ENCODE measurements around the gene TFB1M. TPM values are rescaled to one million over a fixed set of nuclear protein-coding genes. Genes with fewer than 3 reads are reported as not detected.

Gene TFB1M
- total and polyA plus RNA-seq, 9 of the 15 experiments (the other 6 are each of a cell fraction or from before 2014, with no cell fraction given) = 34.6 to 145 (median 40.4) TPM

DNA sequence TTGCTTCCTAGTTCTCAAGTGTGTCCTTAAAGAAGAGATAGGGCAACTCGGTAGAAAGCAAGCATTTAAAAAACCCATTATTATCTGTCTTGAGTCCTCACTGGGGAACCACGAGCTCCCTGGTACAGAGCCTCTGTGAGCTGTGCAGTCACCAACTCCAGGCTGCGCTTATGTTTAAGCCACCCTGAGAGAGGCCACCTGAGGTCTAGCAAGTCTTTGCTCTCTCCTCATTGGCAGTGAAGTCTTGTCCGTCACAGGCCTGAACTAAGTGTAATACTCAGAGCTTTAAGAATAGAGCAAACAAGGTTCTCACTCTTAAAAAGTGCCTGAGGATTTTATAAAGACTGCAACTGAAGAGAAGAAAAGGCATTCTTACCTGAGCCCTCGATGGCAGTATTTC, 54.4 kb downstream of the TFB1M start:
- Histone ChIP-seq H3K4me3 (no peak overlapping the region), H2AFZ (ENCODE audit: low read depth, low read length) (no peak overlapping the region), H3K79me2 (ENCODE audit: control insufficient read depth, insufficient read depth, low read length) (no peaks in the 10 kb centered on the region), H3K9ac (ENCODE audit: insufficient read depth in 1 of 2, low read depth in 2 of 2, low read length in 2 of 2) (no peak overlapping the region), H3K4me1 (replicated peaks in 1 of 2; ENCODE audit: control insufficient read depth in 2 of 2, insufficient read depth in 2 of 2, low read length in 2 of 2) (0 out of 5 replicates have a peak, but pooled peaks cover 0 to under 1% of the 10 kb centered on the region in 2 experiments), H3K27me3 (ENCODE audit: control insufficient read depth in 2 of 2, insufficient read depth in 2 of 2, low read length in 2 of 2) (no peaks in the 10 kb centered on the region), H3K27ac (ENCODE audit: extremely low read depth, low read depth, low read length) (no peak overlapping the region), H4K20me1 (replicated peaks; ENCODE audit: control insufficient read depth, insufficient read depth, low read length) (no peaks in the 10 kb centered on the region), H3K4me2 (ENCODE audit: insufficient read depth, low read length) (no peak overlapping the region), H3K36me3 (ENCODE audit: control insufficient read depth, insufficient read depth, low read length) (peaks cover 87% of the 10 kb centered on the region; the same call in 2 of the 3 replicates), H3K9me1 (ENCODE audit: control insufficient read depth, insufficient read depth, low read length) (peaks cover 10% of the 10 kb centered on the region), H3K9me3 (replicated peaks; ENCODE audit: control insufficient read depth, insufficient read depth, low read depth, low read length) (no peaks in the 10 kb centered on the region)
- in situ Hi-C loops (cut with MboI) = no loop called here
- FAIRE-seq (no peak), ATAC-seq (no peak), DNase-seq (ENCODE audit: extremely low read depth in 1 of 4, low spot score in 3 of 4) (no peak)
- TF ChIP-seq MYC (IDR thresholded peaks at IDR 0.05; ENCODE audit: low read depth, low read length) (no peak), MYC (CRISPR knock-in tag; IDR thresholded peaks at IDR 0.05; ENCODE audit: borderline replicate concordance, low read depth) (no peak), FOXK2 (conservative IDR thresholded peaks at IDR 0.05 in 1 of 2, IDR thresholded peaks at IDR 0.05 in 1 of 2; ENCODE audit: low read depth in 2 of 2) (no peak), HLTF (IDR thresholded peaks at IDR 0.05) (no peak), TBL1XR1 (IDR thresholded peaks at IDR 0.05; ENCODE audit: low read length in 2 of 2) (no peak), FOXJ3 (CRISPR knock-in tag; IDR thresholded peaks at IDR 0.05) (no peak), NEUROD1 (IDR thresholded peaks at IDR 0.05; ENCODE audit: borderline replicate concordance, low read depth, low read length, partially characterized antibody) (no peak), DACH1 (IDR thresholded peaks at IDR 0.05; ENCODE audit: partially characterized antibody) (no peak), YBX1 (IDR thresholded peaks at IDR 0.05) (no peak), TARDBP (IDR thresholded peaks at IDR 0.05) (no peak), ZNF785 (CRISPR knock-in tag; IDR thresholded peaks at IDR 0.05) (no peak), ZNF41 (CRISPR knock-in tag; conservative IDR thresholded peaks at IDR 0.05) (no peak), ZFP1 (CRISPR knock-in tag; IDR thresholded peaks at IDR 0.05) (no peak)
- TF ChIP-seq, protein P1, sequence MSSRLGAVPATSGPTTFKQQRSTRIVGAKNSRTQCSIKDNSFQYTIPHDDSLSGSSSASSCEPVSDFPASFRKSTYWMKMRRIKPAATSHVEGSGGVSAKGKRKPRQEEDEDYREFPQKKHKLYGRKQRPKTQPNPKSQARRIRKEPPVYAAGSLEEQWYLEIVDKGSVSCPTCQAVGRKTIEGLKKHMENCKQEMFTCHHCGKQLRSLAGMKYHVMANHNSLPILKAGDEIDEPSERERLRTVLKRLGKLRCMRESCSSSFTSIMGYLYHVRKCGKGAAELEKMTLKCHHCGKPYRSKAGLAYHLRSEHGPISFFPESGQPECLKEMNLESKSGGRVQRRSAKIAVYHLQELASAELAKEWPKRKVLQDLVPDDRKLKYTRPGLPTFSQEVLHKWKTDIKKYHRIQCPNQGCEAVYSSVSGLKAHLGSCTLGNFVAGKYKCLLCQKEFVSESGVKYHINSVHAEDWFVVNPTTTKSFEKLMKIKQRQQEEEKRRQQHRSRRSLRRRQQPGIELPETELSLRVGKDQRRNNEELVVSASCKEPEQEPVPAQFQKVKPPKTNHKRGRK (tag; IDR thresholded peaks at IDR 0.05) = no peak
- TF ChIP-seq, protein P2, sequence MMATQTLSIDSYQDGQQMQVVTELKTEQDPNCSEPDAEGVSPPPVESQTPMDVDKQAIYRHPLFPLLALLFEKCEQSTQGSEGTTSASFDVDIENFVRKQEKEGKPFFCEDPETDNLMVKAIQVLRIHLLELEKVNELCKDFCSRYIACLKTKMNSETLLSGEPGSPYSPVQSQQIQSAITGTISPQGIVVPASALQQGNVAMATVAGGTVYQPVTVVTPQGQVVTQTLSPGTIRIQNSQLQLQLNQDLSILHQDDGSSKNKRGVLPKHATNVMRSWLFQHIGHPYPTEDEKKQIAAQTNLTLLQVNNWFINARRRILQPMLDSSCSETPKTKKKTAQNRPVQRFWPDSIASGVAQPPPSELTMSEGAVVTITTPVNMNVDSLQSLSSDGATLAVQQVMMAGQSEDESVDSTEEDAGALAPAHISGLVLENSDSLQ (IDR thresholded peaks at IDR 0.05) = no peak
- TF ChIP-seq, protein P3, sequence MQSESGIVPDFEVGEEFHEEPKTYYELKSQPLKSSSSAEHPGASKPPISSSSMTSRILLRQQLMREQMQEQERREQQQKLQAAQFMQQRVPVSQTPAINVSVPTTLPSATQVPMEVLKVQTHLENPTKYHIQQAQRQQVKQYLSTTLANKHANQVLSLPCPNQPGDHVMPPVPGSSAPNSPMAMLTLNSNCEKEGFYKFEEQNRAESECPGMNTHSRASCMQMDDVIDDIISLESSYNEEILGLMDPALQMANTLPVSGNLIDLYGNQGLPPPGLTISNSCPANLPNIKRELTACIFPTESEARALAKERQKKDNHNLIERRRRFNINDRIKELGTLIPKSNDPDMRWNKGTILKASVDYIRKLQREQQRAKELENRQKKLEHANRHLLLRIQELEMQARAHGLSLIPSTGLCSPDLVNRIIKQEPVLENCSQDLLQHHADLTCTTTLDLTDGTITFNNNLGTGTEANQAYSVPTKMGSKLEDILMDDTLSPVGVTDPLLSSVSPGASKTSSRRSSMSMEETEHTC (IDR thresholded peaks at IDR 0.05) = no peak
- TF ChIP-seq, protein P4, sequence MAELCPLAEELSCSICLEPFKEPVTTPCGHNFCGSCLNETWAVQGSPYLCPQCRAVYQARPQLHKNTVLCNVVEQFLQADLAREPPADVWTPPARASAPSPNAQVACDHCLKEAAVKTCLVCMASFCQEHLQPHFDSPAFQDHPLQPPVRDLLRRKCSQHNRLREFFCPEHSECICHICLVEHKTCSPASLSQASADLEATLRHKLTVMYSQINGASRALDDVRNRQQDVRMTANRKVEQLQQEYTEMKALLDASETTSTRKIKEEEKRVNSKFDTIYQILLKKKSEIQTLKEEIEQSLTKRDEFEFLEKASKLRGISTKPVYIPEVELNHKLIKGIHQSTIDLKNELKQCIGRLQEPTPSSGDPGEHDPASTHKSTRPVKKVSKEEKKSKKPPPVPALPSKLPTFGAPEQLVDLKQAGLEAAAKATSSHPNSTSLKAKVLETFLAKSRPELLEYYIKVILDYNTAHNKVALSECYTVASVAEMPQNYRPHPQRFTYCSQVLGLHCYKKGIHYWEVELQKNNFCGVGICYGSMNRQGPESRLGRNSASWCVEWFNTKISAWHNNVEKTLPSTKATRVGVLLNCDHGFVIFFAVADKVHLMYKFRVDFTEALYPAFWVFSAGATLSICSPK (IDR thresholded peaks at IDR 0.05; ENCODE audit: borderline replicate concordance) = no peak
- ChIA-PET CTCF (ENCODE audit: low intra/inter-chr PET ratio) (no interaction called here), POLR2A (interaction anchor here (0.6 to 2.0 kb wide), 3 partner anchors 10 to 591 kb away, joined by 3 to 5 read pairs (median 3); no protein-coding TSS in a partner anchor)
- intact Hi-C loops (cut with micrococcal nuclease) = no loop called here
- no TSS peak for BruUV-seq (replicated peaks)
- 93% methylated on average over 5 of the region's 5 CpGs for WGBS (ENCODE audit: insufficient coverage, low coverage, missing lambda C conversion rate)
